Stimulated activated naive CD8-positive, alpha-beta T cell treated with anti-CD3 and anti-CD28 coated beads, Interleukin-15, Interleukin-2, amounts not matched to agents 100 U/mL and 50 U/mL, for 24 hours (primary cell): Measurements from ENCODE around the gene PLXND1.
A peak's percentile ranks its signal among the peaks of the same experiment; 100 is the strongest.
"Not testable (repeated sequence)": the region's sequence is repeated elsewhere in the genome, so short reads cannot be mapped to it uniquely, and the experiment has no call there.

Experiments used
- ATAC-seq: fragments of 150-1000 bp; cut with Tn5 transposase; one replicate; pipeline ENCODE4 v1.10.0; 2021
- DNase-seq: peaks from one replicate; pipeline ENCODE4 v3.0.0; 2021

Gene PLXND1, protein sequence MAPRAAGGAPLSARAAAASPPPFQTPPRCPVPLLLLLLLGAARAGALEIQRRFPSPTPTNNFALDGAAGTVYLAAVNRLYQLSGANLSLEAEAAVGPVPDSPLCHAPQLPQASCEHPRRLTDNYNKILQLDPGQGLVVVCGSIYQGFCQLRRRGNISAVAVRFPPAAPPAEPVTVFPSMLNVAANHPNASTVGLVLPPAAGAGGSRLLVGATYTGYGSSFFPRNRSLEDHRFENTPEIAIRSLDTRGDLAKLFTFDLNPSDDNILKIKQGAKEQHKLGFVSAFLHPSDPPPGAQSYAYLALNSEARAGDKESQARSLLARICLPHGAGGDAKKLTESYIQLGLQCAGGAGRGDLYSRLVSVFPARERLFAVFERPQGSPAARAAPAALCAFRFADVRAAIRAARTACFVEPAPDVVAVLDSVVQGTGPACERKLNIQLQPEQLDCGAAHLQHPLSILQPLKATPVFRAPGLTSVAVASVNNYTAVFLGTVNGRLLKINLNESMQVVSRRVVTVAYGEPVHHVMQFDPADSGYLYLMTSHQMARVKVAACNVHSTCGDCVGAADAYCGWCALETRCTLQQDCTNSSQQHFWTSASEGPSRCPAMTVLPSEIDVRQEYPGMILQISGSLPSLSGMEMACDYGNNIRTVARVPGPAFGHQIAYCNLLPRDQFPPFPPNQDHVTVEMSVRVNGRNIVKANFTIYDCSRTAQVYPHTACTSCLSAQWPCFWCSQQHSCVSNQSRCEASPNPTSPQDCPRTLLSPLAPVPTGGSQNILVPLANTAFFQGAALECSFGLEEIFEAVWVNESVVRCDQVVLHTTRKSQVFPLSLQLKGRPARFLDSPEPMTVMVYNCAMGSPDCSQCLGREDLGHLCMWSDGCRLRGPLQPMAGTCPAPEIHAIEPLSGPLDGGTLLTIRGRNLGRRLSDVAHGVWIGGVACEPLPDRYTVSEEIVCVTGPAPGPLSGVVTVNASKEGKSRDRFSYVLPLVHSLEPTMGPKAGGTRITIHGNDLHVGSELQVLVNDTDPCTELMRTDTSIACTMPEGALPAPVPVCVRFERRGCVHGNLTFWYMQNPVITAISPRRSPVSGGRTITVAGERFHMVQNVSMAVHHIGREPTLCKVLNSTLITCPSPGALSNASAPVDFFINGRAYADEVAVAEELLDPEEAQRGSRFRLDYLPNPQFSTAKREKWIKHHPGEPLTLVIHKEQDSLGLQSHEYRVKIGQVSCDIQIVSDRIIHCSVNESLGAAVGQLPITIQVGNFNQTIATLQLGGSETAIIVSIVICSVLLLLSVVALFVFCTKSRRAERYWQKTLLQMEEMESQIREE (N-terminal part only)

DNA sequence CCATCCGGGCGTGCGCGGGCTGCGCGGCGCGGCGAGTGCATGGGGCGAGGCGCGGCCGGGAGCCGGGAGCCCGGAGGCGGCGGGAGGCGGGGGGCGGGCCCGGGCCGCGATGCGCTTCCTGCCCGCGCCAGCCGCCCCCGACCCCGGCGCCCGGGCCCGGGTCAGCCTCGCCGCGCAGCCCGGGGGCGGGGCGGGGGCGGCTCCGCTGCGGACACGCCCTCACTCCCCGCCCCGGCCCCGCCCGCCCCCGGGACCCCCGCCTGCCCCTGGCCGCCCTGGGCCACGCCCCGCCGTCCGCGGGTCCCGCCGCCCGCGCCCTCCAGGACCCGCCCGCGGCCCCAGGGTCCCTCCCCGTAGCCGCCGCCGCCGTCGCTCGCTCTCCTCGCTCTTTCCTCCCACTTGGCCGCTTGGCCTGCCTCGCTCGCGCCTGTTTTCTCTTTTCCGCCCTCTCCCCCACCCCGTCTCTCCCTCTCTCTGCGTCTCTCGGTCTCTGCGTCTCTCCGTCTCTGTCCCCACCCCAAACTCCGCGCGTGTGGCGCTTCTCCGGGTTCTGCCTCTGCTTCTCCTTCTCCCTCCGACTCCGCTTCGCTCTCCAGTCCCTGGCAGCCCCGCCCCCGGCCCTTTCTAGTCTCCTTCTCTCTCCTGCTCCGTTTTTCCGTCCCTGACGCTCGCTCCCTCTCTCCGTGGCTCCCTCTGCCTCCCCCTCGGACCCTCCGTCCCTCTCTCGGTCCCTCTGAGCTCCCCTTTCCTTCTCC is at the start of gene PLXND1:
PLXND1 (minus strand) TSS at position 41 of the 755 bp plus-strand sequence; CDS start at position 4, 37 bp downstream.
- DNase-seq (peak; percentile 36), ATAC-seq (peak; percentile 35)

DNA sequence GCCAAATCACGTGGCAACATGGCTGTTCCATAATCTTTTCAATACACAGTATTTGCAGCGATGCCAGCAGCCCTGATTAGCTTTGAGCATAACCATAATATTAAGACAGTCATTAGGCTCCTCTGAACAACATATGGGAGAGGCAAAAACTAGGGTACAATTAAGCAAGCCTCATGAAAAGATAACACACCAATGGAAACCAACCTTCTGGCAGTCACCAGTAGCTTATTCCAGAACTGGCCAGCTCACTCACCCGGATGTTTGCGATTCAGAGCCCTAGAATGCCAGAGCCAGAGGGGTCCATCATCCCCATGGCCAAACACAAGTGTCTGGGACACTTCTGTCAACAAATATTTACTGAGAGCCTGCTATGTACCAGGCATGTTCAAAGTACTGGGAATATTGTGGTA is 48.8 kb upstream of the PLXND1 start:
- no peak for ATAC-seq
- DNase-seq = no peak

DNA sequence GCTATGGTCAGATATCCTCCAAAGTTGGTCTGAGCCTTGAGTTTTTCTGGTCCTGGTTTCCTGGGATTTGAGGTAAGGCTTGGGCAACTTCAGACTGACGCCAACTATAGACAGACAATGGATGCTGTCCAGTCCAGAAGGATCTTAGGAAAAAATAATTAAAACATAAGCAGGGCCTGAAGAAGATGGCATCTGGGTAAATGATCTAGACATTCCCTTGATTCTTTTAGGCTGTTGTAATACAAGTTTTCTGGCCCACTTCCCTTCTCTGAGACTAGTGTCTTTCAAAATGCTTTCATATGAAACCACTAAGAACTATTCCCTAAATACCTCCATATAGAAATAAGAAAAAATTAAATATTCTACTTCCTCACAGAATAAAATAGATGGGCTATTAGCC is 47.7 kb upstream of the PLXND1 start:
- ATAC-seq (no peak), DNase-seq (no peak)

DNA sequence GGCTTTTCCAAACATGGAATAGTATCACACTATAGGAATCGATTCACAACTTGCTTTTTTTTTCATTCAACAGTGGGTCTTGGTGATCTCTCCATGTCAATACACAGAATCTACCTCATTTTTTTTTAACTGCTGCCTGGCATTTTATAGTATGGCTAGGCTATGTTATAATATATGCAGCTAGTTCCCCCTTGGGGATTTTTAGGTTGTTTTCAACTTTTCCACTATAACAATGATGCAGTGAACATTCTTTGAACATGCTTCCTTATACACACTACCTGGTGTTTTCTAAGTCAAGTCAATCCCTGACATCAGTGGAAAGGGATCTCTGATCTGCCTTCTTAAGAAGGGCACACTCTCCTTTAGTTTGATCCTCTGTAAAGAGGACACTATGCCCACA is 46.5 kb upstream of the PLXND1 start:
- DNase-seq (no peak), ATAC-seq (peak; percentile 9)

DNA sequence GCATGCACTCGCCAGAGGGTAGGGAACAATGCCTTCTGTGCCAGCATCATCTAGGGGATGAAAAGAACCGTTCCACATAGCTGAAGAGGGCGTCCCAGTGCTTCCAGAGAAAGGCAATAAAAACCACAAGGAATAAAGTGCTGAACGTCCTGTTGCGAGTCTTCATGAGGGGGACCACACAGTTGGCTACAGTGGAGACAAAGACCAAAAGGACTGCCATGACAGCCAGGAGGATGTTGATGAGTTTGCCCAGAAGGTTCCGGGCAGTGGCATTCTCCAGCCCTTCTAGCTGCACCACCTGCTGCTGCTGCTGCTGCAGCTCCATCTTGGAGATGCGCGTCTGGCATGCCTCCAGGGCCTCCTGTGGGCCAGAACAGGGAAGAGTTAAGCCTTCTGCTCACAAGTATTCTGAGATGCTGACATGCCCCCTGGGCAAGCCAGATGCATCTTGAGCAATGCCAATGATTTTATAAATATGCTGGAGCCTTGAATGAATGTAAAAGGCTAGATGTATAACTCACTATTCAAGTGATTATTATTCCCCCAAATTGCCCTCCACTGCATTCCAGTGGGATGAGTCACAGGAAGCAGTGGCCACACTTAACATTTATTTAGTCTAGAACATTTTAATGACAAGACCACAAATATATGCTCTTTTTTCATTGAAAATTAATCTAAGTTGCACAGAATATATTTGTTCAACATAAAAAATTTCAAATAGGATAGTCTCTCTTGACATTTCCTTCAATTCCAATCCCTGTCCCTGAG is 45.1 kb upstream of the PLXND1 start:
- no peak for DNase-seq

DNA sequence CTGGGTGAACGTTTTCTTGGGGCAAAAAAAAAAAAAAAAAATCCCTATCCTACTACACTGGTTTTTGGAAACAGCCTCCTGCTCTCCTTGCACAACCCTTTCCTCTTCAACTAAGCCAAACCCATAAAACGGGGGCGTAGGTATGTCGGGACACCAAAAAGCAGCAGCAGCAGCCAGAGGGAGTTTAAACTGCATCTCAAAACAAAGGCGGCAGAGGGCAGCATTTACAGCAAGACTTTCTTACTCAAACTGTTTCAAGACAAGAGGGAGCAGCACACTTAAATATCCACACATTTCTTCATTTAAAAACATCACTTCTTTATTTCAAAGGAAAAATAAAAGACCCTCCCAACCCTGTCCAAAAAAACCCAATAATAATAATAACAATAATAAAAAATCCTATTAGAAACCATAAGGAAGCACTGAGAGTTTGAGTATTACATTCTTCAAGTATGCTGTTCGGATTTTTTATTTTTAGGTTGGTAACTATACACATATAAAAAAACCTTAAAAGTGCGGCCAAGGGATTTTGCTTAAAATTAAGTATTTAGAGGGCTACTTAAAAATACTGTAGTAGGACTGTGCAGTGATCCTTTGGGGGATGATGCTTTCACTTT is 43.9 kb upstream of the PLXND1 start:
- peak; percentile 64 for DNase-seq
- ATAC-seq = no peak

More for the DNA sequence above, 45.1 kb upstream of the PLXND1 start:
- no peak for ATAC-seq

DNA sequence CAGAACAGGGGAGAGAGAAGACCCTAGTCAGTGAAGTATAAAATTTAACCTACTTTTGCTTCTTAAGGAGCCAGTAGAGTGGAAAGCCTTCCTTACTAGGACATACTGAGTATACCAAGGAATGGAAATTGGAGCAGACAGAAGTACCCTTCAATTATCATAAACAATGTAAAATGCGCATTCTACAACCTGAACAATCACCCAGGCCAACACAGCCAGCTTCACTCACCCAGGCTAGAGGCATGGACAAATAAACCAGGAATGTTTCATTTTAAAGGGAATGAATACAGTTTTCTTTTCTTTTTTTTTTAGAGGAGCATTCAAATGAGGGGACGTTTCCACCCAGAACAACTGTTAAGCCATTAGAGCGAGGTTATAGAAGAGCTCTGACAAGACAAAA is 41.9 kb upstream of the PLXND1 start:
- ATAC-seq = no peak
- DNase-seq = no peak

DNA sequence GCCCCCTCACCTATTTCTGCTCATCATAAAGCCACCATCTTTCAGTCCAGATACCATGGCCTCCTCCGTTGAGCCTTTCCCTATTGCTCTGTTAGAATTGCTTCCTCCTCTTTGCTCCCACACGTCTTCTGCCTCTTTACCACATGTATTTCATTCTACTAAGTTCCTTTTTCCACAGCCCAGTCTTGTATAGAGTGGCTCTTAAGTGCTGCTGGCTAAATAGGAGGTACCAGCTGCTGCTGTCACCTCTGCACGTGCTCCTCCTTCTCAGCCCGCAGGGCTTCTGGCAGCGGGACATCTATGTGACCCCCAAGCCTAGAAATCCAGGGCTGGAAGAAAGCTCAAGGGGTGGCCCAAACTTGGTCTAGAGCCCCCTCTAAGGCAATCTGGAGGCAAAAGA is 38.8 kb upstream of the PLXND1 start:
- no peak for ATAC-seq
- no peak for DNase-seq

DNA sequence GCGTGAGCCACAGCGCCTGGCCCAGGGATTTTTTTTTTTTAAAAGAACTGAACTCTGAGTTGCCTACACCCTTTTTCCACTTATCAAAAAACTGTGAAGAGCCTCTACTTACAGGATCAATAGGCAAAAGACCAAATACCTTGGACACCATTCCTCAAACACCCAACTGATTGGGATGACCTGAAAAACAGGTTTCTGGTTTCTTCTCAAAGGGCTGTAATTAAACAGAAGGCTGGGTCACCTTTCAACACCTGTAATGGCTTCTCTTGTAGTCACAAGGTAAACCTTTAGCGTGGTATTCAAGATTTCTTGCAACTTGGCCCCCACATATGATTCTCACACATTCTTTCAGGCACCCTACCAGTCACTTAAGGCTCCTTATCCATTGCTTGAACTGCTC is 38.4 kb upstream of the PLXND1 start:
- DNase-seq (no peak), ATAC-seq (no peak)

DNA sequence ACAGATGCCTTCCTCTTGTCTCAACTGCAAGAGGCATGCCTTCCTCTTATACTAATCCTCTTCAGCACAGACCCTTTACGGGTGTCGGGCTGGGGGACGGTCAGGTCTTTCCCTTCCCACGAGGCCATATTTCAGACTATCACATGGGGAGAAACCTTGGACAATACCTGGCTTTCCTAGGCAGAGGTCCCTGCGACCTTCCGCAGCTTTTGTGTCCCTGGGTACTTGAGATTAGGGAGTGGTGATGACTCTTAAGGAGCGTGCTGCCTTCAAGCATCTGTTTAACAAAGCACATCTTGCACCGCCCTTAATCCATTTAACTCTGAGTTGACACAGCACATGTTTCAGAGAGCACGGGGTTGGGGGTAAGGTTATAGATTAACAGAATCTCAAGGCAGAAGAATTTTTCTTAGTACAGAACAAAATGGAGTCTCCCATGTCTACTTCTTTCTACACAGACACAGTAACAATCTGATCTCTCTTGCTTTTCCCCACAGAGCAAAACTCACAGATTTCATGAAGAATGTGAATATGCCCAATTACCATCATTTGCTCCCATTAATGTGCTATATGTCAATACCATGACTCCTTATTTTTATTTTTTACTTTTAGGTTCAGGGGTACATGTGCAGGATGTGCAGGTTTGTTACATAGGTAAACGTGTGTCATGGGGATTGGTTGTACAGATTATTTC is 35.2 kb upstream of the PLXND1 start:
- ATAC-seq, DNase-seq: not testable (repeated sequence)

DNA sequence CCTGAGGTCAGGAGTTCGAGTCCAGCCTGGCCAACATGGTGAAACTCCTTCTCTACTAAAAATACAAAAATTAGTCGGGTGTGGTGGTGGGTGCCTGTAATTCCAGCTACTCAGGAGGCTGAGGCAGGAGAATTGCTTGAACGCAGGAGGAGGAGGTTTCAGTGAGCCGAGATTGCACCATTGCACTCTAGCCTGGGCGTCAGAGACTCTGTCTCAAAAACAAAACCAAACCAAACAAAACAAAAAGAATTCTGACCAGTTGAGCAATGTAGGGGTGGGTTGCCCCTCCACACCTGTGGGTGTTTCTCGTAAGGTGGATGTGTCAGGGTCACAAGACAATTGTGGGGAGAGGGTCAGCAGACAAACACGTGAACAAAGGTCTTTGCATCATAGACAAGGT is 34.5 kb upstream of the PLXND1 start:
- ATAC-seq, DNase-seq: not testable (repeated sequence)

DNA sequence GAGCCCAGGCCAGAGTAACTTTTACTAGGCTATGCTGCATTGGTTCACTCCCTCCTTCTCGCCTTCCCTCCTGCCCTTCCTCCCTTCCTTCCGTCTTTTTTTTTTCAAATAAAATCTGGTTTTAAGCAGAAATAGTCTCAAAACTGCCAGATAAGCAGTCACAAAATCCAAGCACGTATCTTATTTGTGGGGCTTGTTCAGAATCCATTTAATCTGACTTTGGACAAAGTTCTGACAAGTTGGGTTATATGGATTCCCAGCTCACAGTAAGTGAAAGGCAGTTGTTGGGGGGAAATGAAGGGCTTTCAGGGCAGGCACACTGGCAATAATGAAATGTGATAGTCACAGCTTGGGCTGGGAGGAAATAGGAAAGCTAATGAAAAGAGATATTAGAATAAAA is 32.0 kb upstream of the PLXND1 start:
- no peak for DNase-seq
- ATAC-seq = no peak

DNA sequence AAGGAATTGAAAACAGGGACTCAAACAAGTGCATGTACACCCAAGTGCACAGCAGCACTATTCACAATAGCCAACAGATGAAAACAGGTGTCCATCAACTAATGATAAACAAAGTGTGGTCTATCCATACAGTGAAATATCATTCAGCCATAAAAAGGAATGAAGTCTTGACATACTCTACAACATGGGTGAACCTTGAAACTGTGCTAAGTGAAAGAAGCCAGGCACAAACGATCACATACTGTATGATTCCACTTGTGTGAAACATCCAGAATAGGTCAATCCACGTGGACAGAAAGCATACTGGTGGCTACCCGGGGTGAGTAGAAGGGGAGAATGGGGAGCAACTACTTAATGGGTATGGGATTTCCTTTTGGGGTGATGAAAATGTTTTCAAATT is 29.6 kb upstream of the PLXND1 start:
- ATAC-seq (no peak), DNase-seq (no peak)

DNA sequence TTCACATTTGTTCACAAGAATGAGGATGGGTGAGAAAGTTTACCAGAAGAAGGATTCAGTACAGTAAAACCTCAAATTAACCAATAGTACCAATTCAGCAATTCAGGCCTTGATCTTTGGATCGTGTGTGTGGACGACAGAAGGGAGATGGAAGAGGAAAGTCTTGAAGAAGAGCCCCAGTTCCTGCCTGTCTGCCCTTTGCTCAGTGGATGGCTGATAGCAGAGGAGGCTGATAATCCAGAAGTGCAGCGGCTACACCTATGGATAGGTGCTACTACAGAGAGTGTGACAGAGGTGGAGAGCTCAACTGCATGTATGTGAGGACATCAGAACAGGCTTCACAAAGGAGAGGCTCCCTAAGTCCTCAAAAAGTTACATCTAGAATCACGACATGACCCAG is 29.2 kb upstream of the PLXND1 start:
- DNase-seq = no peak
- no peak for ATAC-seq

DNA sequence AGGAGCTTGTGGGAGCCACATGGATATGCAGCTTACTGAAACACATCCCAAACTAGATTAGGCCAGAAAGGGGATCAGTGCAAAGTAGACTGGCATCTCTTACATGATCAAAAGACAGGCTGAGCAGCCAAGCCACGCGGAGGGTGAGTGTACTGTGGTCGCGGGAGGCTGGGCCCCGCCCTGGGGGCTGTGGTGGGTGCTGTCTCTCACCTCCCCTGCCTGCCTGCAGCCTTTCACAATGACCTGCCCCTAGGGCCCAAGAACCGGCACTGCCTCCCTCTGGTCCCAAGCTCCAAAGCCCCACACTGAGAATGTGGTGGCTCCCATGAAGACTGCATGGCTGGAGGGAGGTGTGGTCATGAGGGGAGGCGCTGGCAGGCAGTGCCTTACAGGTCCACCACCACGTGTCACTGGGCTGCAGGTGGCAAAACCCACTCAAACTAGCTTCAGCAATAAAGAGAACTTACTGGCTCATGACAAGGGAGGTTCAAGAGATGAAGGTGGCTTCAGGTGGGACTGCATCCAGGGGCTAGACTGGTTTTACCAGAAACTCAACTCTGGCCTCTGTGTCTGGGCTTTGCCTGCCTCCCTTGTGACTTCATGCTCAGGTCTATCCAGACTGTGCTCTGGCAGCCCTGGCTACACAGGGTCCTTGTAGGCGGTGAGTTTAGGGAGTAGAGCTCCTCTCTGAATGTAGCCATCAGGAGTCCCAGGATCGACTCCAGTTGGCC is 27.4 kb upstream of the PLXND1 start:
- no peak for ATAC-seq

DNA sequence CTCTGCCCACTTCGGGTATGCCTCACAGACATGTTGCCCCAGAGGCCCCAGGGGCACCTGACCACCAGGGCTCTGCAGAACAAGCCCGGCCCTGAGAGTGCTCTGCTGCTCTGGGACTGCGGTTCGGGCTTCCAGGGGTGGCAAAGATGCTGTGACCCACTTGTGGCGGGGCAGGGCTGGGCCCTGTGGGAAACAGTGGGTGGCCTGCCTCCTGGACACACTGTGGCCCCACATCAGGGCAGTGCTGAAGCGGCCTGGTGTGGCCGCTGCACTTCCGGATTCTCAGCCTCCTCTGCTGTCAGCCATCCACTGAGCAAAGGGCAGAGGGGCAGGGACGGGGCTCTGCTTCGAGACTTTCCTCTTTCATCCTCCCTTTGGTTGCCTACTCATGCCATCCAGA is 26.5 kb upstream of the PLXND1 start:
- no peak for ATAC-seq
- DNase-seq = no peak

More for the DNA sequence above, 27.4 kb upstream of the PLXND1 start:
- no peak for DNase-seq

DNA sequence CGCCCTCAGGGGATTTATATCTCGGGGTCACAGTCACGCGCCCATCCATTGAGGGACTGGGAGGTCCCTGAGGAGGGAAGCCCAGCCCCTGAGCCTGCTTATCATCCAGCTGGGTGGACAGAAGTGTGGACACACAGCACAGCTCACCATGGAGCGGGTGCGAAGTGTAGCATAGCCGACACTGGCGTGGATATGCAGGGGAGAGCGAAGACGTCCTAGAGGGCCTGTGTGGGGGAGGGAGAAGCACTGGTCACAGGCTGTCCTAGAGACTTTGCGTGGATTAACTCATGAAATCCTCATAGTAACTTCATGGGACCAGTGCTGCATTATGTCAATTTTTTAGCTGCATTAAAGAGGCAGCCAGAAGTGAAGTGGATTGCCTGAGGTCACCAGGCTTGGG is 26.1 kb upstream of the PLXND1 start:
- DNase-seq = no peak
- no peak for ATAC-seq

DNA sequence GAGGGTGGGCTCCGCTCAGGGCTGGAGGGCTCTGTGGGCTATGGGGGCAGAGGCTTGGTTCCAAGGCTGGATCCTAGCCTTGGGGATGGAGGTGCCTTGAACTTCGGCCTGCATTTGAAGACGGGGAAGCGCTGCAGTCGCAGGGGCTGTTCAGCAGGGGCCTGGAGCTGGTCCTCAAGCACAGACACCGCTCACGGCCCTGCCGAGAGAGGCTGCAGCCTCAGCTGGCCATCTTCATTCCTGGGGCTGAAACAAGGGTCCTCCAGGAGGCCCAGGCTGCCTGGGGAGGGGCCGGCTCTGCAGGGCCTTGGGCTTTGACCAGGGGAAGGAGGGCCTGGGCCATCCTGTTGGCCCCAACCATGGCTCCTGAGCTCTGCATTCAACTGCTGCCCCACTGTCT is 25.6 kb upstream of the PLXND1 start:
- no peak for DNase-seq
- ATAC-seq = no peak

DNA sequence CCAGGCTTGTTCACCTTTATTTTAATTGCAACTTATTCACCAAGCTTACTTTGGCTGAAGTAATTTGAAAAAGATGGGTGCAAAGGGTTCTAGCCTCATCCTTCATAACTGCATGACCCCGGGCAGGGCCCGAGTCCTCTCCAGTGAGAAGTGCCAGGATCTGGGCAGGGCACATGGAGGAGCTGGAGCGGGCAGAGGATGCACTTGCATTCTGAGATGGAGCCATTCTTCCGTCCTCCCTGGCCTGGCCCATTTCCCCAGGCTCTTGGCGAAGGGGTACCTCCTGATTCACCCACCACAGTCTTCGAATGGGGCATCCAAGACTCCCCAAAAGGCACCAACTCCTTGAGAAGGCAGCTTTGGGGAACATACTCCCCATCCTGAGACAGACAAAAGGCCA is 22.5 kb upstream of the PLXND1 start:
- DNase-seq = no peak
- no peak for ATAC-seq
